Chondrocyte (in vitro differentiated cells): Measurements from ENCODE around the gene BHLHE40. TPM values are rescaled to one million over a fixed set of nuclear protein-coding genes. Genes with fewer than 3 reads are reported as not detected.

Experiments used
- DNase-seq: peaks from one replicate; pipeline ENCODE4 v3.0.0; 2021; ENCODE audit warnings: mixed read lengths, low spot score
- H3K27ac Mint-ChIP-seq: one replicate; pipeline ENCODE4 v1.8.0; 2021; ENCODE audit warnings: mild to moderate bottlenecking, moderate library complexity, mixed read lengths; ENCODE audit not compliant: unreplicated experiment
- H3K27me3 Mint-ChIP-seq: 2 replicates; pipeline ENCODE4 v1.8.0; 2021; ENCODE audit warnings: low read depth, mixed read lengths
- H3K36me3 Mint-ChIP-seq: 2 replicates; pipeline ENCODE4 v1.8.0; 2021; ENCODE audit warnings: low read depth, mixed read lengths
- H3K4me1 Mint-ChIP-seq: 2 replicates; pipeline ENCODE4 v1.8.0; 2021; ENCODE audit warnings: low read depth, mild to moderate bottlenecking, mixed read lengths
- H3K4me3 Mint-ChIP-seq: one replicate; pipeline ENCODE4 v1.8.0; 2021; ENCODE audit warnings: mild to moderate bottlenecking, moderate library complexity, mixed read lengths; ENCODE audit not compliant: unreplicated experiment
- H3K9me3 Mint-ChIP-seq: 2 replicates; pipeline ENCODE4 v1.8.0; 2021; ENCODE audit warnings: low read depth, mixed read lengths
- CTCF ChIP-seq: fragments of 200-600 bp; sonication (generic); IDR thresholded peaks from 2 replicates; pipeline ENCODE4 v1.5.0; 2021; ENCODE audit warnings: antibody characterized with exemption, mild to moderate bottlenecking, moderate library complexity
- total RNA-seq: library from RNA; stranded (reverse); gene quantifications from 3 replicates; pipeline ENCODE4 v1.2.1, GENCODE V29; 2021

BHLHE40 gene
- total RNA-seq, 1 donor from 2014 or later = 66.4 TPM

- Mint-ChIP-seq H3K4me3 (no peak overlapping the region), H3K9me3 (no peaks in the 10 kb centered on the region), H3K27ac (peak overlapping the region; percentile 57), H3K36me3 (peaks cover under 1% of the 10 kb centered on the region), H3K27me3 (no peaks in the 10 kb centered on the region), H3K4me1 (peaks cover 58% of the 10 kb centered on the region)
- TF ChIP-seq CTCF = no peak
- no peak for DNase-seq
These were observed 10.0 kb downstream of the BHLHE40 start for GRCh38 chr3:4988983-4989834.

- DNase-seq = no peak
- Mint-ChIP-seq H3K27ac (peak overlapping the region; percentile 47), H3K9me3 (no peaks in the 10 kb centered on the region), H3K4me3 (no peak overlapping the region), H3K36me3 (no peaks in the 10 kb centered on the region), H3K27me3 (no peaks in the 10 kb centered on the region), H3K4me1 (peaks cover 60% of the 10 kb centered on the region)
- TF ChIP-seq CTCF = no peak
These were observed 10.8 kb downstream of the BHLHE40 start for GRCh38 chr3:4990069-4990468.

GRCh38 chr3:4992118-4992517, 12.9 kb downstream of the BHLHE40 start:
- no peak overlapping the region for H3K4me3 Mint-ChIP-seq
- no peaks in the 10 kb centered on the region for H3K36me3 Mint-ChIP-seq
- TF ChIP-seq CTCF = no peak
- H3K27me3 Mint-ChIP-seq = no peaks in the 10 kb centered on the region
- DNase-seq = no peak
- no peaks in the 10 kb centered on the region for H3K9me3 Mint-ChIP-seq
- H3K4me1 Mint-ChIP-seq = peaks cover 48% of the 10 kb centered on the region
- H3K27ac Mint-ChIP-seq = no peak overlapping the region

- DNase-seq = no peak
- TF ChIP-seq CTCF = no peak
- H3K27ac Mint-ChIP-seq = peak overlapping the region; percentile 56
- H3K27me3 Mint-ChIP-seq = no peaks in the 10 kb centered on the region
- H3K36me3 Mint-ChIP-seq = no peaks in the 10 kb centered on the region
- no peak overlapping the region for H3K4me3 Mint-ChIP-seq
- no peaks in the 10 kb centered on the region for H3K9me3 Mint-ChIP-seq
- peaks cover 43% of the 10 kb centered on the region for H3K4me1 Mint-ChIP-seq
These were observed 14.3 kb downstream of the BHLHE40 start for GRCh38 chr3:4993276-4994143.

- H3K4me3 Mint-ChIP-seq = no peak overlapping the region
- H3K9me3 Mint-ChIP-seq = no peaks in the 10 kb centered on the region
- no peak for TF ChIP-seq CTCF
- H3K27me3 Mint-ChIP-seq = no peaks in the 10 kb centered on the region
- peaks cover 36% of the 10 kb centered on the region for H3K4me1 Mint-ChIP-seq
- peak overlapping the region; percentile 98 for H3K27ac Mint-ChIP-seq
- DNase-seq = no peak
- no peaks in the 10 kb centered on the region for H3K36me3 Mint-ChIP-seq
These were observed 15.0 kb downstream of the BHLHE40 start for GRCh38 chr3:4994144-4994730.
